Measurements from ENCODE around the gene LTBP1. TPM values are rescaled to one million over a fixed set of nuclear protein-coding genes. Genes with fewer than 3 reads are reported as not detected.

Gene LTBP1
- total RNA-seq, 2 experiments from 2014 or later, result 0.18 TPM; not detected in 1

GRCh38 chr2:33433279-33434235, 486.8 kb downstream of the LTBP1 start:
- Mint-ChIP-seq H3K4me3 (no peak overlapping the region), H3K36me3 (ENCODE audit: low read depth) (no peaks in the 10 kb centered on the region), H3K27ac (no peak overlapping the region), H3K27me3 (peaks cover 5% of the 10 kb centered on the region), H3K4me1 (ENCODE audit: low read depth) (no peaks in the 10 kb centered on the region), H3K9me3 (no peaks in the 10 kb centered on the region)
- ChIA-PET POLR2A (no interaction called here), CTCF (no interaction called here)
- intact Hi-C loops (cut with micrococcal nuclease), result no loop called here
- DNase-seq (no peak), ATAC-seq (no peak)
- no peak for TF ChIP-seq CTCF (IDR thresholded peaks at IDR 0.05)

DNA sequence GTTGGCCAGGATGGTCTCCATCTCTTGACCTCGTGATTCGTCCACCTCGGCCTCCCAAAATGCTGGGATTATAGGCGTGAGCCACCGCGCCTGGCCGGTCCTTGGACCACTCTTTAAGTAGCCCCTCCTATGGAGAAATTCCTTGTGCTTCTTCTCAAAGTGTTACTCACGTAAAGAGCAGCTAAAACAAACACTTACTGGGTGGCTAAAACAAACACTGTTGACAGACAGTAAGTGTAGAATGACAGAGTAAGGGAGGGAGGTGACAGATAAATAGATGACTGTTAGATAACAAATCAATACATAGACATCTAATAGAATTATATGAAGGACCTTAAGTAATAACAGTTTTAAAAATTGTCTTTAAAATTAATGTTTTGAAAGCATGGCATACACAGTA, 488.8 kb downstream of the LTBP1 start:
- ChIA-PET CTCF (no interaction called here), POLR2A (no interaction called here)
- TF ChIP-seq CTCF (IDR thresholded peaks at IDR 0.05), result no peak
- no peak for DNase-seq
- no peak for ATAC-seq
- Mint-ChIP-seq H3K36me3 (ENCODE audit: low read depth) (no peaks in the 10 kb centered on the region), H3K4me1 (ENCODE audit: low read depth) (no peaks in the 10 kb centered on the region), H3K4me3 (no peak overlapping the region), H3K27ac (no peak overlapping the region), H3K9me3 (no peaks in the 10 kb centered on the region), H3K27me3 (peaks cover 5% of the 10 kb centered on the region)
- intact Hi-C loops (cut with micrococcal nuclease), result no loop called here

DNA sequence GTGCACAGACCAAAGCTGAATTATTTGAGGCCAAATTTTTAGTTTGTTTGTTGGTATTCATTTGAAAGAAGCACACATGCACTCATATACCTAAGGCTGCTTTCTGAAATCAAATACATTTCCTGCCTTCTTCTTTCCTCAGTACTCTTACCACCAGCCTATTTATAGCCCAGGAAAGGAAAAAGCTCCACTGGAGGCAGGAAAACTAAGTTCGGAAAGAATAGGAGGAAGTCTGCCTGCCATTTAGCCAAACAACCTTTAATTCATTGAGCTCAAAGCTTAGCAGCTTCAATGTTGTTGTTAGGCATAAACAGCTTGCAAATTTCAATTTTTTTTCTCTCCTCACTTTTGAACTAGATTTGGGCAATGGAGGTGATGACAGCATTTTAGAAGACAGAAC, 489.3 kb downstream of the LTBP1 start:
- Mint-ChIP-seq H3K9me3 (no peaks in the 10 kb centered on the region), H3K4me3 (no peak overlapping the region), H3K36me3 (ENCODE audit: low read depth) (no peaks in the 10 kb centered on the region), H3K27ac (no peak overlapping the region), H3K4me1 (ENCODE audit: low read depth) (no peaks in the 10 kb centered on the region), H3K27me3 (peaks cover 6% of the 10 kb centered on the region)
- TF ChIP-seq CTCF (IDR thresholded peaks at IDR 0.05), result no peak
- CTCF ChIA-PET, result no interaction called here
- no peak for DNase-seq
- no peak for ATAC-seq
- intact Hi-C loops (cut with micrococcal nuclease), result no loop called here
- POLR2A ChIA-PET, result no interaction called here

GRCh38 chr2:33437297-33437696, 490.5 kb downstream of the LTBP1 start:
- ChIA-PET POLR2A (interaction anchor here (0.6 kb wide), 1 partner anchor 188 kb away, joined by 3 read pairs; no protein-coding TSS in a partner anchor), CTCF (no interaction called here)
- H3K9me3 Mint-ChIP-seq, result no peaks in the 10 kb centered on the region
- H3K4me3 Mint-ChIP-seq, result no peak overlapping the region
- no peak for DNase-seq
- H3K27me3 Mint-ChIP-seq, result peaks cover 7% of the 10 kb centered on the region
- no peaks in the 10 kb centered on the region for H3K36me3 Mint-ChIP-seq (ENCODE audit: low read depth)
- TF ChIP-seq CTCF (IDR thresholded peaks at IDR 0.05), result no peak
- no peaks in the 10 kb centered on the region for H3K4me1 Mint-ChIP-seq (ENCODE audit: low read depth)
- intact Hi-C loops (cut with micrococcal nuclease), result no loop called here
- no peak for ATAC-seq
- H3K27ac Mint-ChIP-seq, result no peak overlapping the region

DNA sequence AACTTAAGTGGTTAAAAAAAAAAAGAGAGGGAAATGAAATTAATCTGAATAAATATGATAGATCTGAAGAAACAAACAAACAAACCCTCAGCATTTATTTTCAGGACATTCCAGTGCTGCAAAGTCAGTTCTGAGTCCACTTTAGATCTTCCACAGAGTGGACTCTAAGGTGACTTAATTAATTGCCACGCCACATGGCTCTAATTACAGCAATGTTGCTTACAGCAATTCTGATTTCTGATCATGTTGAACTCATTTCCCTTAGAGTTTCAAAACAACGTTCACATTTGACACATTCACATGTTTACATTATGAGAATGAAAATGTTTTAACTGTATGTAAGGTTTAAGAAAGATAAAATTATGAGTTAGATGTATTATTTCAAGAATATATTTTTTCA, 491.1 kb downstream of the LTBP1 start:
- H3K36me3 Mint-ChIP-seq (ENCODE audit: low read depth), result no peaks in the 10 kb centered on the region
- peaks cover 7% of the 10 kb centered on the region for H3K27me3 Mint-ChIP-seq
- DNase-seq (no peak), ATAC-seq (no peak)
- H3K4me1 Mint-ChIP-seq (ENCODE audit: low read depth), result no peaks in the 10 kb centered on the region
- H3K9me3 Mint-ChIP-seq, result no peaks in the 10 kb centered on the region
- CTCF ChIA-PET, result no interaction called here
- TF ChIP-seq CTCF (IDR thresholded peaks at IDR 0.05), result no peak
- POLR2A ChIA-PET, result no interaction called here
- no peak overlapping the region for H3K27ac Mint-ChIP-seq
- no peak overlapping the region for H3K4me3 Mint-ChIP-seq
- intact Hi-C loops (cut with micrococcal nuclease), result no loop called here
